Activated T-cell treated with anti-CD3 and anti-CD28 coated beads, Interleukin-2, amount 50 U/mL, for 24 hours (primary cell): Measurements from ENCODE around the gene ANKH.
"Not testable (repeated sequence)": the region's sequence is repeated elsewhere in the genome, so short reads cannot be mapped to it uniquely, and the experiment has no call there.

Experiments used
- DNase-seq: peaks from one replicate; pipeline ENCODE4 v3.0.0-alpha.2; 2020
- H3K27ac Mint-ChIP-seq: 2 replicates; pipeline ENCODE4 v1.8.0; 2020; ENCODE audit warnings: mild to moderate bottlenecking, mixed read lengths
- H3K27me3 Mint-ChIP-seq: 2 replicates; pipeline ENCODE4 v1.8.0; 2020; ENCODE audit warnings: mixed read lengths
- H3K36me3 Mint-ChIP-seq: 2 replicates; pipeline ENCODE4 v1.8.0; 2020; ENCODE audit warnings: low read depth, mixed read lengths
- H3K4me1 Mint-ChIP-seq: 2 replicates; pipeline ENCODE4 v1.8.0; 2020; ENCODE audit warnings: low read depth, mixed read lengths
- H3K4me3 Mint-ChIP-seq: 2 replicates; pipeline ENCODE4 v1.8.0; 2020; ENCODE audit warnings: mild to moderate bottlenecking, moderate library complexity, mixed read lengths
- H3K9me3 Mint-ChIP-seq: 2 replicates; pipeline ENCODE4 v1.8.0; 2020; ENCODE audit warnings: mixed read lengths

ANKH gene

DNA sequence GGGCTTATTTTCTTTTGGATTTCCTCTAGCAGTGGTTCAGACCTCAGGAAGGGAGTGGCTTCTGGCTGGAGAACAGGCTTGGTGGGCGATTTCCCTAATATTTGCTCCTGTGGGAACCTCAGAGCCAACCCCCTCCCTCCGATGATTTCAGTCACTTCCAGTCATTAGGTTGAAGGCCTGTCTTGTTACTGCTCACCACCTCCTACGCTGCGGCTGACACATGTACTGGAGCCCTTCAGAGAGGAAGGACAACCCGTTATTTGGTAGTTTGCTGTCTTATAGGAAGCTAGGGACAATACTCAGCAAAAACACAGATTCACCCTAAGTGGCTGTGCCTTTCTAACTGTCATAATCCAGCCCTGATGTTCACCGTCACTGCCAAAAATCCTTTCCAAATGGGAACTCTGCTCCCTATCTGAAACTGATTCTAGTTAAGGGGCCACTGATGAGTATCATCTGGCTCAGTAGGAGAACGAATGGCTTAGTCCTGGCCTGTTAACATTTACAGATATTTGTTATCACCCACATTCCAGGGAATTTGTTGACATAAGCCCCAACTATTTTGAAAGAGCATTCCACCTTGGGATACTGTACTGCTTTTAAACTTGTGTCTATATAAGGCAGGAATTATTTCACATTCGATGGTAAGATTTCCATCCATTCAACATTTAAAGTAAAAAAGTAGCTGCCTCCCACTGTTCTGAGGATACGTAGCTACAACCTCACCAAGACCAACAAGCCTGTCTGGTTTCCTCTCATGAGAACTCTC lies 29.3 kb upstream of the ANKH start:
- H3K4me1 Mint-ChIP-seq: no peaks in the 10 kb centered on the region
- no peaks in the 10 kb centered on the region for H3K27me3 Mint-ChIP-seq
- H3K36me3 Mint-ChIP-seq: no peaks in the 10 kb centered on the region
- no peaks in the 10 kb centered on the region for H3K9me3 Mint-ChIP-seq
- H3K27ac Mint-ChIP-seq: no peak overlapping the region
- no peak overlapping the region for H3K4me3 Mint-ChIP-seq
- DNase-seq: no peak

DNA sequence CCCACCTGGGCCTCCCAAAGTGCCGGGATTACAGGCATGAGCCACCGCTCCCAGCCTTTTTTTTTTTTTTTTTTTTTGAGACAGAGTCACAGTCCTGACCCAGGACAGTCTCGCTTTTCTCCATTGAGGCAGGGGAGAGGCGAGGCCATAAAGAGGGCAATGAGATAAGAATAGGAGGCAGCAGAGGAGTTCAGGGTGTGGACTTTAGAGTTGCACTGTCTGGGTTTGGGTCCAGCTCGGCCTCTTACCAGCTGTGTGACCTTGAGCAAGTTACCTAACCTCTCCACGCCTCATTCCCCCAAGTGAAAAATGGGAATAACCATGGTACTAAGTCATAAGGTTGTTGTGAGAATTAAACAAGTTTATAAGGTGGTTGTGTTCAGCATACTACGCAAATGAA lies 24.6 kb upstream of the ANKH start:
- Mint-ChIP-seq H3K27ac (no peak overlapping the region), H3K4me3 (no peak overlapping the region), H3K36me3 (no peaks in the 10 kb centered on the region), H3K9me3 (no peaks in the 10 kb centered on the region), H3K27me3 (no peaks in the 10 kb centered on the region), H3K4me1 (no peaks in the 10 kb centered on the region)
- no peak for DNase-seq

DNA sequence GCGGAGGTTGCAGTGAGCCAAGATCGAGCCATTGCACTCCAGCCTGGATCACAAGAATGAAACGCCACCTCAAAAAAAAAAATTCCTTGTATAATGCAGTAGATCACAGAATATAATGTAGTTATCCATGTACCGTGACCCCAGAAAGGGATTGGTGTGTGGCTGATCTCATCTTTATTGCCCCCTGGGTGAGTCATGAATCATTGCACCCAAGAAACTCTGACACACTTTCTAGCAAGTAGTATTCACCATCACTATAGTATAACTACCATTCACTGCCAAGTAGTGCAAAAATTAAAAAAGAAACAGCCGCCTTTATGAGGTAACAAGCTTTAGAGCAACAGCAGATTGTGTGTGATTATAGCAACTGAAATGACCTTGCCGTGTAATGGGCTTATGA lies 23.7 kb upstream of the ANKH start:
- H3K4me3 Mint-ChIP-seq: no peak overlapping the region
- no peaks in the 10 kb centered on the region for H3K4me1 Mint-ChIP-seq
- no peak for DNase-seq
- H3K36me3 Mint-ChIP-seq: no peaks in the 10 kb centered on the region
- no peaks in the 10 kb centered on the region for H3K27me3 Mint-ChIP-seq
- no peaks in the 10 kb centered on the region for H3K9me3 Mint-ChIP-seq
- H3K27ac Mint-ChIP-seq: no peak overlapping the region

DNA sequence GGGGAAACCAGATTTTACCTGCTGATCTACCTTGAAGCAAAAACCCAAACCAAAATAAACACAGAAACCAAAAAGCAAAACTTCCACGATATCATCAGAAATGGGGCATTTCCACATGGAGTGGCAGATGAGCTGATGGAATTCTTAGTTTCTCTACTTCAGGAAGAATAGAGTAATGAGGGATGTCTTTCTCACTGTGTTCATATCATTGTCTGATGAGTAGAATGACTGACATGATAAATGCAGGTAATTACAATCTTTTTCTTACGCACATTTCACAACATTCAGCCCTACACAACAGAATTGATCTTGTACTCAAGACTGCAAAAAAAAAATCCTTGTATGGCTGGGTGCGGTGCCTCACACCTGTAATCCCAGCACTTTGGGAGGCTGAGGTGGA lies 23.2 kb upstream of the ANKH start:
- Mint-ChIP-seq H3K36me3 (no peaks in the 10 kb centered on the region), H3K27me3 (no peaks in the 10 kb centered on the region), H3K4me1 (no peaks in the 10 kb centered on the region), H3K27ac (no peak overlapping the region), H3K4me3 (no peak overlapping the region), H3K9me3 (no peaks in the 10 kb centered on the region)
- DNase-seq: no peak

DNA sequence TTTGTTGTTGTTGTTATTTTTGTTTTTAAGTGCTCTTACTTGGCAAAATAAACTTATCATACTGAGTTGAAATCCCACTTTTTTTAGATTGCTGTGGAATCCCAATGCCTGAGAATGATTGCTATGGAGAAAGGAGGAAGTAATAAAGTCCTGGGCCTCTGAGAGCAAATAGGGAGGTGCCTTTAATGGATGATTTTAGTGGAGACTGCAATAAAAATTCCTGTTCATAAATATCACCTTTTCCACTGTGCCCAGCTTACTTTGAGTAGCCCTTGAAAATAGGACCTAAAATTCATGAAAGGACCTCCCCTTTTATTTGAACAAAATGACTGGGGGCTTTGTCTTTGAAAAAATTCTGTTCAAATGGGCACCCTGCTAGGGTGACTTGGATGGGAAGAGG lies 21.8 kb upstream of the ANKH start:
- Mint-ChIP-seq H3K27me3 (no peaks in the 10 kb centered on the region), H3K9me3 (no peaks in the 10 kb centered on the region), H3K36me3 (no peaks in the 10 kb centered on the region), H3K4me3 (no peak overlapping the region), H3K4me1 (no peaks in the 10 kb centered on the region), H3K27ac (no peak overlapping the region)
- DNase-seq: no peak

DNA sequence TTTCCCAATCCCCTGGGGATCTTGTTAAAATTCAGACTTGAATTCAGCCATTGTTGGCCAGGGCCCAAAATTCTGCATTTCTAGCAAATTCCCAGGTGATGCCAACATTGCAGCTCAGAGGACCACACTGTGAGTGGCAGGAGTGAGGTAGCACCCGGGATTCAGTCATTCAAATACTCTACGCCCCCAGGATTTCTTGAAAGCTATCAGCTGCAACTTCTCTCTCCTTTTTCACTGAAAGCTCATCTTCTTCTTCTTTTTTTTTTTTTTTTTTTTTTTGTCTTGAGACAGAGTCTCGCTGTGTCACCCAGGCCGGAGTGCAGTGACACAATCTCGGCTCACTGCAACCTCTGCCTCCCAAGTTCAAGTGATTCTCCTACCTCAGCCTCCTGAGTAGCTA lies 19.3 kb upstream of the ANKH start:
- no peaks in the 10 kb centered on the region for H3K9me3 Mint-ChIP-seq
- no peaks in the 10 kb centered on the region for H3K36me3 Mint-ChIP-seq
- DNase-seq: no peak

DNA sequence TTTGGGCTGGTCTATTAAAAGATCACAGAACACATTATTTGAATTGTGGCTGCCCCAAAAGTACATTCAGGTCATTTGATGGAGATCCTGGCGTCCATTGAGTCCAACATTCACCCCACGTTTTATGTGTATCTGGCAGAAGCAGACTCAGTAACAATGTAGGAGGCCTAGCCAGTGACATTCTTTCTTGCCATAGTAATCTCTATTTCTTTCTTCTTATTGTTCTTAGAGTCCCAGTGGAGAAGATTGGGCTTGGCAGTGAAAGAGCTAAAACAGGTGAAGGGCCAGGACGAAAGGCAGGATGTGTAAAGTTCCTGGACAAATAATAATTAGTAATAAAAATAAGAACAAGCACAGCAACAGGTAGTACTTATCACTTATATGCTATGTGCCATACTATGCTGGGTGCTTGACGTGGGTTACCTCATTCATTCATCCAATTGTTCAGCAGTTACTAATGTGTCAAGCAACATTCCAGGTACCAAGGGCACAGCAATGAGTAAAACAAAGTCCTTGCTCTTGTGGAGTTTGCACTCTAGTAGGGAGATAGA lies 12.6 kb upstream of the ANKH start:
- Mint-ChIP-seq H3K36me3 (no peaks in the 10 kb centered on the region), H3K4me3 (no peak overlapping the region), H3K9me3 (no peaks in the 10 kb centered on the region), H3K4me1 (no peaks in the 10 kb centered on the region), H3K27ac (no peak overlapping the region), H3K27me3 (no peaks in the 10 kb centered on the region)
- no peak for DNase-seq

More for the DNA sequence above, 19.3 kb upstream of the ANKH start:
- no peak overlapping the region for H3K27ac Mint-ChIP-seq
- H3K4me3 Mint-ChIP-seq: no peak overlapping the region
- H3K27me3 Mint-ChIP-seq: no peaks in the 10 kb centered on the region
- H3K4me1 Mint-ChIP-seq: no peaks in the 10 kb centered on the region

DNA sequence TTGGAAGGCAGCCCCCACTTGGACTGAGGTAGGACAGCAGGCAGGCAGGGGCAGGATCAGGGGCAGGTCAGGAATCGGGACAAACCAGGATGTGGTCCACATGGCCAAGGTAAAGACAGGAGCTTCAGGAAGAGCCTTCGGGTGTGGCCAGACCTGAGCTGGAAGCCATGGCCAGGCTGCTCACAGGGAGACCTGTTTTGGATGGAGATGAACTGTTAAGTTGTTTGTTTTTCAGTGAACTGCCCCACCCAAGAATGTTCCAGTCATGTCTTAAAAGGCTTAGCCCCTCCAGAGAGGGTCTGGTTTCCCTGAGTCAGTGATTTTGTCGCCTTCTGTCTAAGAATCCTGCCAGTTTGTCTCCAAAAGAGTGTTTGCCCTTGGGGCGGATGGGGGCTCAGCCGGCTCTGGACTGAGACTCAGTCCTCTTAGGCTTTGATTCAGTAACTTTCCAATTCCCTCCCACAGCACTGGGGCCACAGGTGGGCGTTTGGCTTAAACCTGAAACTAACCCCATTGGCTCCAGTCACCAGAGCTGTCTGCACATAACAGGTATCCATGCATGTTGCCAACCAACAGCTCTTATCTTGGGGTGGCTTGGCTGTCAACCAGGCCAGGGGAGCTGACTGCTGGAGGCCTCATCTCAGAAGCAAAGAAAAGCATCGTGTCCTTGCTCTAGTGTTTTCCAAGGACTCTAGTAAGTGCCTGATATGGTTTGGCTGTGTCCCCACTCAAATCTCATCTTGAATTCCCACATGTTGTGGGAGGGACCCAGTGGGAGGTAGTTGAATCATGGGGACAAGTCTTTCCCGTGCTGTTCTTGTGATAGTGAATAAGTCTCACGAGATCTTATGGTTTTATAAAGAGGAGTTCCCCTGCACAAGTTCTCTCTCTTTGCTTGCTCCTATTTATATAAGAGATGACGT lies 11.3 kb upstream of the ANKH start:
- Mint-ChIP-seq H3K27ac (no peak overlapping the region), H3K36me3 (no peaks in the 10 kb centered on the region), H3K4me3 (no peak overlapping the region), H3K27me3 (no peaks in the 10 kb centered on the region), H3K4me1 (peaks cover 2% of the 10 kb centered on the region), H3K9me3 (no peaks in the 10 kb centered on the region)
- no peak for DNase-seq

DNA sequence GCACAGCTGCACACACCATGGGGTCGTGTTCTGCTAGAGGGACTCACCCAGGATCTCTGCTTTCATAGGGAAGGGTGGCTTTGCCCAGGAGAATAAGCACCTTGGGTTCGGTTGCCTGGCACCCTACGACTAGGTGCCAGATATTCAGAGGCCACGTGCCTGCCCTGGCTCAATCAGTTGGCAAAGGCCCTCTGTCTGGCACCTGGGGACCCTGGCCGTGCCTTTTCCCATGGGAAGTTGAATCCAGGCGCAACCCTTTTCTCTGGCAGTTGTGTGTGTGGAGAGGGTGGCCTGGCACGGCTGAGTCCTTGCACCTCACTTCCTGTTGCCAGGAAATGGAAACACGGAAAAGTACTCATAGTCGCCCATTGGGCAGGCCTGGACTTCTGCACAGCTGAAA lies 10.2 kb upstream of the ANKH start:
- no peaks in the 10 kb centered on the region for H3K9me3 Mint-ChIP-seq
- no peak overlapping the region for H3K4me3 Mint-ChIP-seq
- H3K27ac Mint-ChIP-seq: no peak overlapping the region
- no peaks in the 10 kb centered on the region for H3K27me3 Mint-ChIP-seq
- no peak for DNase-seq
- no peaks in the 10 kb centered on the region for H3K36me3 Mint-ChIP-seq
- peaks cover 8% of the 10 kb centered on the region for H3K4me1 Mint-ChIP-seq

DNA sequence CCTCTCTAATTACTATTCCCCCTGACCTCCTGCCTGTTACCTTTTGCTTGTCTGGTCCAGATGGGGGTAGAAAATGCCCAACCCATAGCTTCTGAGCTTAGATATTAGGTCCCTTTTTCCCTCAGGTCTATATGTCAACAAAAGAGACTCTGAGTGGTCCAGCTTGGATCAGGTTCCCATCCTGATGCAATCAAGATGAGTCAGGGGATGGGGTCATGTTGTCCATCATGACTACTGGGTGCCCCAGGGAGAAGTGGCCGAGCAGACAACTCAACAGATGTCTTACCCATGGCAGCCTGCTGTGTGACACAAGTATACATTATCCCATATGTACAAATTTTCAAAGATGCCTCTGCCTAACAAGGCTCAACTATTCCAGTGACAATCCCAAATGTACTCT lies 9.1 kb upstream of the ANKH start:
- Mint-ChIP-seq H3K27me3 (no peaks in the 10 kb centered on the region), H3K9me3 (no peaks in the 10 kb centered on the region), H3K36me3 (no peaks in the 10 kb centered on the region), H3K4me3 (no peak overlapping the region), H3K4me1 (peaks cover 8% of the 10 kb centered on the region), H3K27ac (no peak overlapping the region)
- no peak for DNase-seq

DNA sequence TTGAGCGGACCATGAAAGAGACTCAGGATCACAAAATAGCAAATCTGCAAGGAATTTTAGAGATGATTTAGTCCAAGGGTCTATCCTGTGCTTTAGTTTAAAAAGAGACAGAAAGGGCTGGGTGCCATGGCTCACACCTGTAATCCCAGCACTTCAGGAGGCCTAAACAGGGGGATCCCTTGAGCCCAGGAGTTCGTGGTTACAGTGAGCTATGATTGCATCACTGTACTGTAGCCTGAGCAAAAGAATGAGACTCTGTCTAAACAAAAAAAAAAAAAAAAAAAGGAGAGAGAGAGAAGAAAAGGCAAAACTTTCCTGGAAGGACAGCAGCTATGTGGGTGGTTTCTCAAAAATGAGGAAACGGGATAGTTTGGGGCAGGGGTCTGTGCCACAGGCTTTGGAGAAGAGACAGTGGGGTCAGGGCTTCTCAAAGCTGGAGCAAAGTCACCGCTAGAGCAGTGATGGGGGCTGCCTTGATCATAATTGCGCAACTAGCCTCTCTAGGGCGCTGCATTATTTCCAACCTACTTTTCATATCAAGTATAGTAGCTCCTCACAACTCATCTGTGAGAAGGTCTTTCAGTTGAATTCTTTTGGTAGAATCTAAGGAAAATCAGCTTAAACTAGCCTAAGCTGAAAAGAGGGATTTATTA lies 8.5 kb upstream of the ANKH start:
- no peak for DNase-seq
- Mint-ChIP-seq H3K9me3 (no peaks in the 10 kb centered on the region), H3K4me3 (no peak overlapping the region), H3K27ac (no peak overlapping the region), H3K4me1 (peaks cover 8% of the 10 kb centered on the region), H3K27me3 (no peaks in the 10 kb centered on the region), H3K36me3 (no peaks in the 10 kb centered on the region)

DNA sequence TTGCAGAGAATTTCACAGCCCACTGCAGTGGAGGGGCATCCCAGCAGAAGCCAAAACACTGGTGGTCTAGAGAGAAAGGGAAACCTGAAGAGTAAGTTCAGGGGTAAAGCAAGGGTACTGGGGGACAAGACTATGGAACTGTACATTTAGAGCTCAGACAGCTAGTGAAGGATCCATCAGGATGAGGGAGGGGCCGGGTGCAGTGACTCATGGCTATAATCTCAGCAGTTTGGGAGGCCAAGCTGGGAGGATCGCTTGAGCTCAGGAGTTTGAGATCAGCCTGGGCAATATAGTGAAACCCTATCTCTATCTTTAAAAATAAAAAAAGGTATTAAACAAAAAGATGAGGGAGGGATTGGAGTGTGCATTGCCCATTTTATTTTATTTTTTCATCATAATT lies 7.8 kb upstream of the ANKH start:
- Mint-ChIP-seq H3K27me3 (no peaks in the 10 kb centered on the region), H3K27ac (no peak overlapping the region), H3K4me1 (peaks cover 10% of the 10 kb centered on the region), H3K36me3 (no peaks in the 10 kb centered on the region), H3K9me3 (no peaks in the 10 kb centered on the region), H3K4me3 (no peak overlapping the region)
- no peak for DNase-seq

DNA sequence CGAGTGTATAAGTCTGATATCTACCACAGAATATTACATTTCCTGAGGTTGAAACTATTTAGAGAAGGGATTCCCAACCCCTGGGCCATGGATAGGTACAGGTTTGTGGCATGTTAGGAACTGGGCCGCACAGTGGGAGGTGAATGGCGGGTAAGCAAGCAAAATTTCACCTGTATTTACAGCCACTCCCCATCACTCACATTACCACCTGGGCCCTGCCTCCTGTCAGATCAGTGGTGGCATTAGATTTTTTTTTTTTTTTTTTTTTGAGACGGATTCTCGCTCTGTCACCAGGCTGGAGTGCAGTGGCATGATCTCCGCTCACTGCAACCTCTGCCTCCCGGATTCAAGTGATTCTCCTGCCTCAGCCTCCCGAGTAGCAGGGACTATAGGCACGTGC lies 6.6 kb upstream of the ANKH start:
- H3K36me3 Mint-ChIP-seq, H3K27ac Mint-ChIP-seq, DNase-seq, H3K27me3 Mint-ChIP-seq, H3K4me3 Mint-ChIP-seq, H3K9me3 Mint-ChIP-seq: not testable (repeated sequence)
- H3K4me1 Mint-ChIP-seq: peaks cover 15% of the 10 kb centered on the region

DNA sequence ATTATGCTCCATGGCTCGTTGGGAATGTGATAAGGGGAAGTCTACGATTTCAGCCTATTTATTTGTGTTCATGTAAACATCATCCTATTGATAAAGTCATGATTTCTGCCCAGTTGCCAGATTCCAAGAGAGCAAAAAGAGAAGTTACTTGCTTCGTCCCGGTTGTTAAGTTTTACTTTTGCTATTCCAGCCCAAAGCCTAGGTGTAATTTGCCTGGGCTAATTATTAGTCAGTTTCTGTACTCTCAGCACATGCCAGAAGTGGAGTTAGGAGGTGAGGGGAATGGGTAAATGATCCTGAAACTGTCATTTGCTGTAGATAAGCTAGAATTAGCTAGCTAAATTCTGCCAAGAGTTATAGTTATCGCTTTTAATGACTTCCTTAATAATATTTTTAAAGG lies 4.5 kb upstream of the ANKH start:
- Mint-ChIP-seq H3K9me3 (no peaks in the 10 kb centered on the region), H3K27ac (no peak overlapping the region), H3K4me3 (no peak overlapping the region), H3K36me3 (peaks cover 2% of the 10 kb centered on the region), H3K27me3 (no peaks in the 10 kb centered on the region), H3K4me1 (peaks cover 19% of the 10 kb centered on the region)
- DNase-seq: no peak
